CD4-positive, alpha-beta T cell treated with Interleukin-4 for 4 hours (primary cell): ENCODE results near the gene ZNF366.

Experiments used
- DNase-seq: peaks from one replicate; pipeline ENCODE4 v3.0.0-alpha.2; 2020

Gene ZNF366

GRCh38 chr5:72488756-72489155, 18.5 kb downstream of the ZNF366 start:
- no peak for DNase-seq

DNA sequence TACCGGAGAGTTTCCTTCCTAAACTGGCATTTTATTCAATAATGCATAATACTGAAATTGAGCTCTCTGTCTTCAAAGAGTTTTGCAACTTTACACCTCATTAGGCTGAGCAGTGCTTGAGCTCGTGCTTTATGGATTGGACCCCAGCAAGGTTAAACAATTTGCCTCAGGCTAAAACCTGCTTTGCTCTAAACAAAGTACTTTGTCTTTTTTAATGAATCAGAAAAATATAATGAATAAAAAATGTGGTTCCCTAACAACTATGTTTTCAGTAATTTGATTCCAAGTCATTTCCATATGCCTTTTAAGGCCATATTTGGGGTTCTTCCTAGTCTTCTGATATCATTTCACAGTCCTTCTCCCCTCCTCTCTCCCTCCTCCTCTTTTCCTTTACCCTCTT, 20.0 kb downstream of the ZNF366 start:
- DNase-seq, result no peak

GRCh38 chr5:72486371-72486770, 20.8 kb downstream of the ZNF366 start:
- DNase-seq, result no peak

DNA sequence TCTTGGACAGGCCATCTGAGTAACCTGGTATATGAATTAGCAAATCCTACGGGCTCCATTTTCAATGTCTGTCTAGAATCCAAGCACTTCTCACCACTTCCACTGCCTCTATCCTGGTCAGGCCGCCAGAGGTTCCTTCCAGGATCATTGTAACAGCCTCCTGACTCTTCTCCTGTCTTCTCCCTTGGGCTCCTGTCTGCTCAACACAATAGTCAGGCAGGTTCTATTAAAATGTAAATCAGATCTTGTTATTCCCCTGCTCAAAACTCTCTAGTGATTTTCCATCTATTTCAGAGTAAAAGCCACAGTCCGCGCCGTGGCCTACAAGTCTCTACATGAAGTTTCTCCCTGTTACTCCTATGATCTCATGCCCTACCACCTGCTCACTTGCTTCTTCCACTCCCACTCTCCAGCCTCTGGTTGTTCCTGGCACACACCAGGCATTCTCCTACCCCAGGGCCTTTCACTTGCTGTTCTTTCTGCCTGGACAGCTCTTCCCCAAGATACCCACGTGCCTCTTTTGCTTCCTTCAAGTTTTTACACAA, 21.7 kb downstream of the ZNF366 start:
- DNase-seq, result no peak

DNA sequence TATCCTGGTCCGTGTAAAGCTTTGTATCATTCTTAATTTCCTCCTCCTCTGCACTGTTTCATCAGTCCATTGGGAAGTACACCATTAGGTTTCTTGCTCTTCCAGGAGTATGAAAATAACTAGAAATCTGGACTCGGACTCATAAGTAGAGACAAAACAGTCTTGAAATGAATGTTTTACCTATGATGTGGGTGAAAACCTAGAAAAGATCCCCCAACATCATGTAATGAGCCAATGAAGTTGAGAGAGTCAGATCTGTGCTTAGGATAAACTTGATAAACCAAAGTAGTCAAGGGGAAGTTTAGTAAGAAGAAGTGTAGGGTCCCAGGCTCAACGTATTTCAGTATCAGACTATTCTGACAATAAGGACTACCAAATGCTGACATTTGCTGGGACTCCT, 25.2 kb downstream of the ZNF366 start:
- no peak for DNase-seq

DNA sequence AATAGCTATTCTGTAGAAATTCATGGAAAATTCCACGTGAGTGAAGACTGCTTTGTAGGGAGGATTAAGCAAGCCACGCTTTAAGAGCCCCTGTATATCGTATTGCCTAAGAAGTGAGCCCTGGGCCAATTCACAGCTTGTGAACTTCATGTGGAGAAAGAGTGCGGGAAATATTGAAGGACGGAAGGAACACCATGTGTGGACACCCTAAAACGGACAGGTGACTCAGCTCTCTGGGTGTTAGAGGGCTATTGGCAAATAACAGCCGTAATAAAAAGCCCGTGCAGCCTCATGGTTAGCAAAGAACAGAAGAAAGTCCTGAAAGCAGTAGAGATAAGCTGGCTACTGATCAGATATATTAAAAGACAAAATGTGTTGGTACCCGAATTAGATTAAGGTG, 26.4 kb downstream of the ZNF366 start:
- no peak for DNase-seq

DNA sequence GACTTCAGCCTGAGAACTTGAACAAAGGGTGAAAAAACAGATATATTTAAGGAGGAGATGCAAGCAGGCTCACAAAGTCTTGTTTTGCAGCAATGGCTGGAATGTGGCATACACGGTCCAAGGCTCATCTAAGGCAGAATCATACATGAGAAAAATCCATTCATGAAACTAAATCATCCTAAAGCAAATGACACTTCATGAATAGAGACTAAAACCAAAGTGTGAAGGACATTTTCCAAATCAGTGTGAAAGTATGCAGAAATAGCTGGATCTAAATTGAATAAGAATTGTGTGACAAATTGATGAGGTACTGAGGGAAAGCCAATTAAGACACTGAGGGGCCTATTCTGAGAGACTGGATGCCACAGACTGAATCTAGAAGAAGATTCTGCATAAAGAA, 27.3 kb downstream of the ZNF366 start:
- DNase-seq, result no peak

DNA sequence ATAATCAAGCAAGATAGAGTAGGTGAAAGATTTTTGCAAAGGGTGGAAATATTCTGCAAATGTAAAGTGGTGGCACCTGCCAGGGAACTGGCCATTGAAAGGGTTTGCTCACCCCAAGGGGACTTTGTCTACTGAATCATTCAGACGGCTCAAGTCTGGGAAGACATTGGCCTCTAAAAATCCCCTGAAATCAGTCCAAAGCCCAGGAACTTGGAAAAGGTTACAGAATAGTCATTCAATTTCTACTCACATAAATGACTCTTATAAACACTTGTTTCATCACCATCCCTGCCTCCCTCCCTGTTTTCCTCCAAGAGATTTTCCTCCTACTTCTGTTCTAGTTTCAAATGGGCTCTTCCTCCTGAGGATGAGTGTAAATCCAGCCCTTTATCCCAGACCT, 28.5 kb downstream of the ZNF366 start:
- no peak for DNase-seq

- DNase-seq, result no peak
Observed at GRCh38 chr5:72478276-72478675, 28.9 kb downstream of the ZNF366 start.

- no peak for DNase-seq
Observed at GRCh38 chr5:72477644-72478043, 29.6 kb downstream of the ZNF366 start.

- DNase-seq, result no peak
Observed at GRCh38 chr5:72477176-72477575, 30.0 kb downstream of the ZNF366 start.

- no peak for DNase-seq
Observed at GRCh38 chr5:72476721-72477120, 30.5 kb downstream of the ZNF366 start.

GRCh38 chr5:72476275-72476674, 30.9 kb downstream of the ZNF366 start:
- no peak for DNase-seq

GRCh38 chr5:72474516-72474915, 32.7 kb downstream of the ZNF366 start:
- no peak for DNase-seq

DNA sequence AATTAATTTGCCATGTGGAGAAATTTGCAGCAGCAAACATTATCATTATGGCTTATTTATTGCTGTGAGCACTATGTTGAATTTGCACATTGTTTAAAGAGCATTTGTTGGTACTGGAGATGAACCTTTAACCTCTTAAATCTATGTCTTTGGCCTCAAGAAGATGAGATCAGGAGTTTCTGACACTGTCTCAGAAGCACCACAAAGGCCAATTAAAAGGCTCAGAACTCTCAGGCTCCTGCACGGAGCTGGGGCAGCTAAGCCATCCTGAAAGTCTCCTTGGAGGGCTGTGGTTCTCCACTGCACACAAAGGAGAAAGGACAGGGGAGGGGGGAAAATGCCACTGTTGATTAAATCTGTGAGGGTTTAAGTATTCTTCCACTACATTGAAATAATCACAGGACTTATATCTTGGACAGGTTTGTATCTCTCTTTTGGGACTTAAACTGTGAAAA, 33.1 kb downstream of the ZNF366 start:
- DNase-seq, result no peak

DNA sequence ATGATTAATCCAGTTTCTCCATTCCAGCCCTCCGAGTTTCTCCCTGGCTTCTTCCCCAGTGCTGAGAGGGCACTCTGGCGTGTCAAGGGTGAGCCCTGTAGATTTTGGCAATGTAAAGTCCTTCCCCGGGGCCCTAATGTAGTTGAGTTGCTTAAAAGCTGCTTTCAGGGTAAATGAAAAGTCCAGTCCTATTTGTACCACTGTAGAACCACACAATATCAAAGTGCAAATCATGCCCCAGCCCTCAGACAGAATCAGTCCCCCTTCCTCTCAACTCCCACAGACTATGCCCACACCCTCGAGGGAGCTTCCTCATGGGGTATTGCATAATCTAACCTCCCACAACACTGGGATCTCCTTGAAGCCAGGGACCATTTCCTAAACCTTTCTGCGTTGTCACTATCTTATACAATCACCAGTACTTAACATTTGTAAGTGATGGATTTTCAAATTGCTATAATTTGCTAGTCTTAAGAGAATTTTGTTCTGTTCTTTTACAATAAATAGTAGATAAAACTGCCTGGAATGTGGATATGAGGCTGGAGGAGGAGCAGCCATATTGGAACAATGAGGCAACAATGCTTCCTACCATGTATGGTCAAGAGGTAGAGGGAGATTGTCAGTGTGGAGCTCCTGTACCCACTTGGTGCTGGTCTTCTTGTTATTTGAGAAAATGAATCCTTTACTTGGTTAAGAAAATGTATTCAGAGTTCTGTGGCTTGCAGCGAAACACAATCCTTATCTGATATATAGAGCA, 34.4 kb downstream of the ZNF366 start:
- DNase-seq, result no peak

GRCh38 chr5:72472031-72472430, 35.2 kb downstream of the ZNF366 start:
- no peak for DNase-seq

- DNase-seq, result no peak
Observed at GRCh38 chr5:72470826-72471225, 36.4 kb downstream of the ZNF366 start.

GRCh38 chr5:72468606-72469005, 38.6 kb downstream of the ZNF366 start:
- no peak for DNase-seq

DNA sequence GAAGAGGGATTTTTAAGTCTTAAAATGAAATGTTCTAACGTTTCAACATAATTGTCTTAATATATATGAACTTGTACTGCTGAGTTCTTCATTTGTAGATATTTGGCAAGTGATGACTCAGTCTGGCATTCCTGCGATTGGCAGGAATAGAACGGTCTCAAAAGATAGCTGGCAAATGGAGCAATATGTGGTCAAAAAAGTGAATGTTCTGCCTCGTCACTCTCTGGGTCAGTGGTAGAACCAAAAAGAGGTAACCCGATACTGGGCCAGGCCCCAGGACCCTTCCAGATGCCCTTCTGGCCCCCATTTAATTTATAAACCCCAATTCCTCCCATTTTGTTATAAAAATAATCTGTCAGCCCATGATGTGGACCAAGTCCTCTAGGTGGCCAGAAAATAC, 39.2 kb downstream of the ZNF366 start:
- DNase-seq, result no peak

GRCh38 chr5:72467461-72467860, 39.7 kb downstream of the ZNF366 start:
- no peak for DNase-seq

DNA sequence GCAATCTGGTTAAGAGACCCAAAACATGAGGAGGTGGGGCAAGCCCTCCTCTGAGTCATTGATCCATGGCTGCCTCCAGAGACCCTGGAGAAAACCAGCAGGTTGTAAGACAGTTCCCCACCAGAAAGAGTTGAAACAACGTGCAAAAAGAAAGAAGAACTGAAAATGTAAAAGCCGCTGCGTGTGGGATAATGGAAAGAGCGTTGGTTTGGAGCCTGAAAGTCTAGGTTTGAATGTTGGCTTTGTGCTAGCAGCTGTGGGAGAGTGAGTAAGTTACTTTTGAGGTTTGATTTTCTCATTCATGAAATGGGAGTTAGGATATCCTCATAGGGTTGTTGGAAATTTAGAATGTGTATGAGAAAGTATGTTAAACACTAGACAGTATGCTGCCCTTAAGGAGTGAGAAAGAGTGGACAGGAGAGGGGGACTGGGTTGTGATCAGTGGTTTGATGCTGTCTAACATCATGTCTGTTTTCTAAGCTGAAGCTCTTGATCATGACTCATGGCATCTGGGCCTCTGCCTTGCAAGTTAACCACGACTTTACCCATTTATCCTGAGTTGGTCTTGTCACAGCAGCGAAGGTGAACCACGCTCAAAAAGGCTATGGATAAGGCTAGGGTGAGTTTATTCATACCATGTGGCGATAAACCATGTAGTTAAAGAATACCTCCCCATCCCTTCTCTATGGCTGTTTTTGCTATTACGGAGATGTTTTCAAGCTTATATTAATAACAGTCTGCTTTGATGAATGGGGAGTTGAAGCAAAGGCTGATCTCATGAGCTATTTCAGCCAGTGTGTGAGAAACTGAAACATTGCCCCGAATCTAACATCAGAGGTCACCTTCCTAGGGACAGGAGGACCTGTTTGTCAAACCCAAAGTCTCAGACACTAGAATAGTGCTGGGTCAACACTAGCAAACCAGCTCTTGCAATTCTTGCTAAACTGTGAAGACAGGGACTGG, 41.3 kb downstream of the ZNF366 start:
- no peak for DNase-seq

DNA sequence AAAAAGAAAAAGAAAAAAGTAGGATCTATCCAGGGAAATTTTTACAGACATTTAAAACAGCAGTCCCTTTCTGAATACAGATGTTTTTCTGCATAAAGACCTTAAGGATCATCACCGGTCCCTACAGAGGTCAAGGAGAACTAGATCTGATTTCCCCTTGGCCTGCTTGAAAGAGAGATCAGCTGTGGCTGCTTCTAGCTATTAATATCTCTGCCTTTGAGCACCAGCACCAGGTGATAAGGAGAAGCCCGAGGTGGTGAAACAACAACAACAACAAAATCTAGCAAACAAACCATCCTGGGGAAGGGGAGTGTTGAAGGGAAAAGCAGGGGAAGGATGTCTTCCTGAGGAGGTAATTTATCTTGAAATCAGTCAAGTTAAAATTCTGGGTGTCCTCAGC, 42.1 kb downstream of the ZNF366 start:
- no peak for DNase-seq

- no peak for DNase-seq
Observed at GRCh38 chr5:72464071-72464470, 43.1 kb downstream of the ZNF366 start.
